ENCODE results near the gene IDI1. TPM values are rescaled to one million over a fixed set of nuclear protein-coding genes. Genes with fewer than 3 reads are reported as not detected.

The IDI1 gene
- total RNA-seq, 1 donor from 2014 or later = 42.9 TPM

- Mint-ChIP-seq H3K36me3 (peaks cover 58% of the 10 kb centered on the region), H3K27me3 (ENCODE audit: low read depth) (no peaks in the 10 kb centered on the region), H3K27ac (peak overlapping the region; percentile 85), H3K9me3 (no peaks in the 10 kb centered on the region), H3K4me3 (peak overlapping the region; percentile 24), H3K4me1 (peaks cover 2% of the 10 kb centered on the region)
- no peak for TF ChIP-seq CTCF (IDR thresholded peaks at IDR 0.05; ENCODE audit: unreplicated experiment)
- no peak for DNase-seq (ENCODE audit: low spot score in 2 of 2, unreplicated experiment in 2 of 2)
Observed at GRCh38 chr10:1009071-1009494, 39.8 kb downstream of the IDI1 start.

GRCh38 chr10:1007583-1007982 is 41.3 kb downstream of the IDI1 start:
- Mint-ChIP-seq H3K4me1 (peaks cover 2% of the 10 kb centered on the region), H3K4me3 (no peak overlapping the region), H3K27ac (no peak overlapping the region), H3K27me3 (ENCODE audit: low read depth) (no peaks in the 10 kb centered on the region), H3K36me3 (peaks cover 63% of the 10 kb centered on the region), H3K9me3 (peaks cover 7% of the 10 kb centered on the region)
- TF ChIP-seq CTCF (IDR thresholded peaks at IDR 0.05; ENCODE audit: unreplicated experiment) = no peak
- DNase-seq (ENCODE audit: low spot score in 2 of 2, unreplicated experiment in 2 of 2) = no peak

GRCh38 chr10:1006573-1006972 is 42.3 kb downstream of the IDI1 start:
- Mint-ChIP-seq H3K27ac (no peak overlapping the region), H3K27me3 (ENCODE audit: low read depth) (no peaks in the 10 kb centered on the region), H3K4me1 (peaks cover 2% of the 10 kb centered on the region), H3K36me3 (peaks cover 62% of the 10 kb centered on the region), H3K9me3 (peaks cover 14% of the 10 kb centered on the region), H3K4me3 (no peak overlapping the region)
- no peak for TF ChIP-seq CTCF (IDR thresholded peaks at IDR 0.05; ENCODE audit: unreplicated experiment)
- no peak for DNase-seq (ENCODE audit: low spot score in 2 of 2, unreplicated experiment in 2 of 2)

GRCh38 chr10:1003884-1004670 is 44.8 kb downstream of the IDI1 start:
- peaks cover 71% of the 10 kb centered on the region for H3K36me3 Mint-ChIP-seq
- H3K4me3 Mint-ChIP-seq = no peak overlapping the region
- no peak overlapping the region for H3K27ac Mint-ChIP-seq
- H3K9me3 Mint-ChIP-seq = peaks cover 26% of the 10 kb centered on the region
- no peak for DNase-seq (ENCODE audit: low spot score in 2 of 2, unreplicated experiment in 2 of 2)
- no peak for TF ChIP-seq CTCF (IDR thresholded peaks at IDR 0.05; ENCODE audit: unreplicated experiment)
- H3K4me1 Mint-ChIP-seq = peaks cover 2% of the 10 kb centered on the region
- H3K27me3 Mint-ChIP-seq (ENCODE audit: low read depth) = no peaks in the 10 kb centered on the region

GRCh38 chr10:1002425-1003006 is 46.4 kb downstream of the IDI1 start:
- no peak for TF ChIP-seq CTCF (IDR thresholded peaks at IDR 0.05; ENCODE audit: unreplicated experiment)
- H3K4me1 Mint-ChIP-seq = no peaks in the 10 kb centered on the region
- peaks cover 26% of the 10 kb centered on the region for H3K9me3 Mint-ChIP-seq
- no peaks in the 10 kb centered on the region for H3K27me3 Mint-ChIP-seq (ENCODE audit: low read depth)
- no peak overlapping the region for H3K4me3 Mint-ChIP-seq
- no peak overlapping the region for H3K27ac Mint-ChIP-seq
- peaks cover 77% of the 10 kb centered on the region for H3K36me3 Mint-ChIP-seq
- no peak for DNase-seq (ENCODE audit: low spot score in 2 of 2, unreplicated experiment in 2 of 2)

Measured in mesothelial cell of epicardium (in vitro differentiated cells).